NCI-H2196 treated with DMSO at 0.1 percent for 48 hours (cell line): ENCODE data around the gene TTI1.
"Not testable (repeated sequence)": the region's sequence is repeated elsewhere in the genome, so short reads cannot be mapped to it uniquely, and the experiment has no call there.

Experiments used
- DNase-seq: peaks from one replicate; lab custom pipeline; 2025; ENCODE audit not compliant: unreplicated experiment; lab: John Stamatoyannopoulos, UW

The TTI1 gene

DNA sequence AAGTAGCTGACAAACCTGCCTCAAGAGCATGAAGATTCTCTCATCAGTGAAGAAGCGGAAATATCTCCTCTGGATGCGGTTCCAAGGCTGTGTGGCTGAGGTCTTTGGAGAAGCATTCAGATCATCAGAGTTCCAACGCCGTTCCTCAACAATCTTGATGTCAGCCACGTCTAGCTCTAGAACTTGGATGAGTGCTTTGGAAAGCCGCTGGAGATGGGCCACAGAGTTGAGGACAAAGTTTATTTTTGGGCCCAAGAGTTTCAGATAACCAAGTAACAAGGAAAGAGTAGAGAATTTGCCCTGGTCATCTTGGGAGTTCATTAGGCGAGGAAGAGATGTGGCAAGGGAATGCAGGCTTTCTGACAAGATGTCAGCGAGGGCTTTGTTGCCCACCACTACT is 20.9 kb downstream of the TTI1 start:
- no peak for DNase-seq

DNA sequence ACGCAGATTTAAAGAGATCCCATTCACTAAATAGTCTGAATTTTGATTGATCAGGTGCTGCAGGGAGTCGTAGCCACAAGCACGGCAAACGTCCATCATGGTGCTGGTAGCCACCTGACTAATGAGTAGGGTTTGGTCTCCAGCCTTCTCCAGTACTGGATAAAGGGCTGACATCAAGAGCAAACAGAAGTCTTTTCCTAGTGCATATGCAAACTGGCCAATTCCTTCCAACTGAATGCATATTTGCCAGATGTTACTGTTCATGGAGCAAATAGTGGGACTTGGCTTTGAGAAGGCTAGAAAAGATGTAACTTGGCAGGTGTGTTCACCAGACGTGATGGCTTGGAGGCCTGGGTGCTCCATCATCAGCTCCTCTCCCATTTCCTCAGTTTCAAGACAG is 21.6 kb downstream of the TTI1 start:
- DNase-seq: no peak

DNA sequence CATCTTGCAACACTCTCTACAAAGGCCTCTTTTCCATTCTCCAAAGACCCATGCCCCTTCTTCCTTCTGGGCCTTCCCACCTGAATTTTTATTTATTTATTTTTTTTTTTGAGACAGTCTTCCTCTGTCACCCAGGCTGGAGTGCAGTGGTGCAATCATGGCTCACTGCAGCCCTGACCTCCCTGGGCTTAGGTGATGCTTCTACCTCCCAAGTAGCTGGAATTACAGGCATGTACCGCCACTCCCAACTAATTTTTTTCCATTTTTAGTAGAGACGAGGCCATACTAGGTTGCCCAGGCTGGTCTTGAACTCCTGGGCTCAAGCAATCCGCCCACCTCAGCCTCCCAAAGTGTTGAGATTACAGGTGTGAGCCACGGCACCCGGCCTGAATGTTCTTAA is 23.8 kb downstream of the TTI1 start:
- DNase-seq: not testable (repeated sequence)

DNA sequence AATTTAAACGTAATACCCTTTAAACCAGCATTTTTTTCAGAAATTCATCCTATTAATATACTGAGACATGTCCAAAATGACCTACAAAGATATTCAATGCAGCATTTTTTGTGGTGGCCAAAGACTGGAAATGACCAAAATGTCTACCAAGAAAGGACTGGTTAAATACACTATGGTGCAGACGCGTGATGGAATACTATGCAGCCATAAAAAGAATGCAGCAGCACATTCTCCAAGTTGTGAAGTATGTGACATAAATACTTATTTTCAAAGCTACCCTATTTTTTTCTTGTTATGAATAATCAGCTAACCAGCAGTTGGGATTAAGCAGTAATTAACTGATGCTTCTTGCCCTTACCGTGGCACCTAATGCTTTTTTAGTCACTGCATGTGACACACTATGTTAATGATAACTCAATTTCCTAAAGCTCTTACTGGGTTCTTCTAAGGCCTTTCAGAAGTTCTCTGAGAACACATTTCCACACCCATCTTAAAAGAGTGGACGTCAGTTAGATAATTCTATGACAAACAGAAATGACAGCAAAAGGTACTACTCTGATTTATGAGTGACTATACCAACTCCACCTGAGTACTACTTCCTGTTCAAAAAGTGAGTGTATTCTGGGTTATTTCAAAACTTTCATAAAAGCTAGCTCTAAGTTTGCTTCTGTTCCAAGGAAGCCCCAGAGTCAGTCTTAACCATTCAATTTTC is 24.9 kb downstream of the TTI1 start:
- DNase-seq: no peak

DNA sequence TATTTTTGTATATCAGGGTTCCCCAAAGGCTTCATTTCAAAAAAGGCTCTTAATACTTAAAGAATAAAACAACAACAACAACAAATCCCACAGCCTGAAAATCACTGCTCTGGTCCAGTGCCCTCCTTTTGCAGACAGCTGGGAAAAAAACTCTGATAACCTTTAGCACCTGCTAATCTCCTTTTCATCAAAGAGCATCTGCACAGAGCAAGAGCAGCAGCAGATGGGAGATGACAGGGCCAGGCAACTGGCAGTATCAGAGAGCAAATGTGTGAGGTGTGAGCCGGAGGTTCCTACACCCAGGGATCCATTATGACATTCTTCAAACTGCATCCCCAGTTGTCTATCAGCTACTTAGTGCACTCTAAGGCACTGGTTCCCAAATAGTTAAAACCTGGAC is 25.7 kb downstream of the TTI1 start:
- no peak for DNase-seq

DNA sequence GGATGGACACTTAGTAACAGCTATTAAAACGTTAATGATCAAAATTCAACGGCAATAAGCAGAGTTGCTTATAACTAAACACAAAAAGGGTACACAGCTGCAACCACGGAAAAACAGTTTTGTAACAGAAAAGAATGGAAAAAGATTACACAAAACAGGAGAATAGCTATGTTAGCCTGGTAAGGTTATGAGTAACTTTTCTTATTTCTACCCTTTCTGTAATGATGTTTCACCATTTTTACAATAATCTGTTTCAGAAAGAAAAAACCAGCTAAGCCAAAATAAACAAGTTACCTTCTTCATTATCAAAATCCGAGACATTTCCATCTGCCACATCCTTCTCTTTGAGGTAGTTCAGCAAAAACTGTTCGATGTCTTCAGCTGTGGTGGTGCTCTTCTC is 27.4 kb downstream of the TTI1 start:
- no peak for DNase-seq

DNA sequence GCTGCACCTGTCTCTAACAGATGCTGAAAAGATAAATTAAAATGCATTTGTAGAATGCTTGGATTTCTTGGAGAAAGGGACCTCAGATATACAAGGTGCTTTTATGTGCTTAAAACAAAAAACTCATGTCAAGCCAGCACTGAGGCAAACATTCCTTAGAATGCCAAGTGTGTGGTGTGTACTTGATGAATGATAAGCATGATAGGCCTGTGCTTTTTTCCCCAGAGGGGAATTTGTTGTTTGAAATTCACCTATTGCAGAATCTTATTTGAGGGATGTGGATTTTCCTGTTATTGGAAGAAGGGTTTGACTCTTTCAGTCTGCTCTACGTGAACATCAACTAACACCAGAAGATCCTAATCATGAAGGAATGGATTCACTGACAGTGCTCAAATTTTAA is 28.8 kb downstream of the TTI1 start:
- no peak for DNase-seq

DNA sequence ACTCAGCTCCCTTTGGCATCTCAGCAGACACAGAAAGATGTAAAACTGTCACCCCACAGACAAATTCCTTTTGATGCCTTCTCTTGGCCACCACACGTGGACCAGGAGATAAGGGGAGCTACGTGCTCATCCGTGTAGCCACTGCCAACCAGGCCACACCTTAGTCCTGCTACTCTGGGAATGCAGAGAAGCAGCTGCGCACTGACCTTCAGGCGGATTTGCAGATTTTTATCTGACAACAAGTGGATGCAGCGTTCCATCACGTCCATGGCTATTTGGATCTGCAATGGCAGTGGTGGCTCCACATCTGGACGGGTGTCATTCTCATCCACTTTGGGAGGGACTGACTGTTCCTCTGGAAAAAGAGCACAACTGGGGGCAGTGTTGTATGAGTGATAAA is 30.8 kb downstream of the TTI1 start:
- no peak for DNase-seq

DNA sequence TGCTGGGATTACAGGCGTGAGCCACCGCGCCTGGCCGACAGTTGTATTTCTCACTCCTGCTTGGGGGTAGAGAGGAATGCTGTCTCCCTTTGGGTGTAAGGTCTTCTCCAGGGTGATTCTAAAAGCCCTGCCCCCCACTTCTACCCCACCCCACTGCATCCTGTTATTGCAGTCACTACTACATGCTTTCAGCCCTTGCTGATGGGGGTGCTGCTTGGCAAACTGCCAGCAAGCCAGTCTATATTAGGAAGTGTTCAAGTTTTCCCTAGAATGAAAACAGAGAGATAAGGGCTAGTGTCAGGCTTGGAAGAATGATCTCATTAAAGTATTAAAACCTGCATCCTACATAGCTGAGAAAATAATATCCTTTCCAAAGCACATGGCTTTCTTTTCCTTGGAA is 31.3 kb downstream of the TTI1 start:
- DNase-seq: no peak

DNA sequence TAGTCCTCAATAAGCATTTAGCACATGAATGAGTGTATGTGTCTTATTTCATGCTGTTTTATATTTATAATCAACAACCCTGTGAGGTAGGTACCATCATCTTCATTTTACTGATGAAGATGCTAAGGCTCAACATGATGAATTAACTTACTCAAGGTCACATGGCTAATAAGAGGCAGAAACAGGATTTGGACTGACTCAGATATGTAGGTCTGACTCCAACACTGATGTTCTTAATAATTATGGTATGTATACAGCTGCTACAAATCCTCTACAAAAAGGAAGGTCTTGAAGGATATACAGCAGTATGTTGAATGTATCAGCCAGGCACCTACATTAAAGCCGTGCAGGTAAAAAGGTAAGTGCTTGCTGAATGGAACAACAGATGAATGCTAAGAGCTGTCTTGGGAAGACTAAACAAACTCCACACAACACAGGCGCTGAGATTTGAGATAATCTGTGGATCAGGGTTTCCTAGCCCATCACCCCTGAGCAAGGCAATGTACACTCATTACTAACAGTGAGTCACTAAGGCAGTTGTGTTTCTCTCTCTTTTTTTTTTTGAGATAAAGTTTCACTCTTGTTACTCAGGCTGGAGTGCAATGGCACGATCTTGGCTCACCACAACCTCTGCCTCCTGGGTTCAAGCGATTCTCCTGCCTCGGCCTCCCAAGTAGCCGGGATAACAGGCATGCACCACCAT is 31.9 kb downstream of the TTI1 start:
- no peak for DNase-seq

DNA sequence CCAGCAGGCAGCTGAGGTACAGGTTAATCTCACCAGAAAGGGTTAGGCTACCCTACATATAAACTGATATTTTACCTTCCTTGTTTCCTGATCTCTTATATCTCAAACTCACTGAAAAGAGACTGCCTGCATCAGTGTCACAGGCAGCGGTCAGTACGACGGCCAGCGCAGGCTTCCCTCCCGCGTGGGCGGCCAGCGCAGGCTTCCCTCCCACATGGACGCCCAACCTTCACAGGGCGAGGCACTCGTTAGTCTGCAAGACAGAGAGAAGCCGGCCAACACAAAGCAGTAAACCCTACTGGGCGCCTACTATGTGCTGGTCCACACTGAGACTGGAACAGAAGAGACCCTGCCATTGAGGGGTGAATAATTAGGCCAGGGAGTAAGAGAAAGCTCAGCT is 33.0 kb downstream of the TTI1 start:
- no peak for DNase-seq

DNA sequence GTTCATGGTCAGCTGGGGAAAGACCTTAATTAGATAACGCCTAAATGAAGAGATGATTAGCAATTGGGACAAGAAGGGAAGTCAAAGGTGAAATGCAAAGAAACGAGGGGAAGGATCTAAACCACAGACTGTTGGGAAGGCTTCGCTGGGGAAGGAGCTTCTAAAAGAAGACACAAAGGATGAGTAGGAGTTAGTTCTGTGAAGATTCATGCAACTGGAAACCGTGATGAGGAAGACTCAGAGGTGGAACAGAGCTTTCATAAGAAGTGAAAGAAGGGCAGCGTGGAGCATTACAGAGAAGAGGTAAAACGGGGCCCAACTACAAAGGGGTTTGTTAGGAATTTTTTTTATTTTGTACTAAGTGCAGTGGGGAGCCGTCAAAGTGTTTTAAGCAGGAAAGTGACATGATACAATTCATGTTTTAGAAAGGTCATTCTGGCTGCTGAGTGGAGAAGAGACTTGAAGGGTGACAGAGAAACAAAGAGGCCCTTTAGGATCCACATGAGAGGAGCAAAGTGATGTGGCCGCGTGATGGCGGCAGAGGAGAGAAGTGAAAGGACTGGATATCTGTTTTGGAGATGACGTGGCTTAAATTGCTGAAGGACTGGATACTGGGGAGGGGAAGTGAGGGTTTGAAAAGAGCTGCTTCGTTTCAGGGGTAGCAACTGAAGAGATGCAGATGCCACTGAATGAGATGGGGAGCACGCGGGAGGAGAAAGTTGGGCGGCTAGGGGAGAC is 33.6 kb downstream of the TTI1 start:
- no peak for DNase-seq

DNA sequence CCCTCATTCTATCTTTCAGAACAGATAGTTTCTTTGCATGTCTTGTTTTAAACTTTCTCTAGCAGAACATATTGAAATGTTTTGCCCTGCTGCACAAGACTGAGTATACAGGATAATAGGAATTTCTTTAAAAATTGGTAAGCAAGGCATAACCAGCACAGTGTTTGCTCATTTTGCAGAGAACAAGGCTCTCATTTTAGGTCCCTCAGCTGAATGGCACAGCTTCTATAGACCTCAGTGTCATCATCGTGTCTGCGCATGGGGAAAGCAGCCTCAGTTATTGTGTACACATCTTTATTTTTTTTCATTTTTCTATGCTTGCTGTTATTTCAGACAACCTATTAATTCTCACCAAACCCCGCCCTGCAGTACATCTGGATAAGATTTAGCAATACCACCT is 35.7 kb downstream of the TTI1 start:
- no peak for DNase-seq

DNA sequence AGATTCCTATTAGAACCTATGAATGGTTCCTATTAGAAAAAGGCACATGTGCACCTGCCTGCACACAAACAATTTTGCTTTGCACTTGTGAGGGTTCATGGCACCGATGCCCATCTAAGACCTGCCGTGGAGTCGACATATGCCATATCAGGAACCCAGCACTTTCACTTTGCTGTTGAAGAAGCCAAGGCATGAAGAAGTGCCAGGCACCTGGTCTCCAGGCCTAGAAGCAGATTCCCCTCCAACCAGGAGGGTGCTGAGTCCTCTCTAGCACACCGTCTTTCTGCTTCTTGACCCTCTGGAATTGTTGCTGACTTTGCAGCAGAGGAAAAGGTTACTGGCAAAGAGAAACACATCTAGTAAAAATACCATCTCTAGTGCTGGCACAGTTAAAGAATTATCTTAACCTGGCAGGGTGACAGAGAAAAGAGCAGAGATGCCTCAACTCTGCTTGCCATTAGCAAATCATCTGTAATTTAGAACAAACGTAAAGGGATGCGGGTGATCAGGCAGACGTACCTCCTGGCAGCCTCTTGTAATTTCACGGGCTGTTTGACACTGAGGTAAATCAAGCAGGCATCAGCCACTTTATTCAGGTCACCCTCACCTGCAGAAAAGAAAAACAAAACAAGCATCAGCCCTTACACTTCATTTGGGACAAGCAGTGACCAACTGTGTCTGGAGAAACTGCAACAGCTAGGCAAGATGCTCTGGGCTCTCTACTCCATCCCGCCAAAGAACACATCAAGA is 37.2 kb downstream of the TTI1 start:
- DNase-seq: no peak

DNA sequence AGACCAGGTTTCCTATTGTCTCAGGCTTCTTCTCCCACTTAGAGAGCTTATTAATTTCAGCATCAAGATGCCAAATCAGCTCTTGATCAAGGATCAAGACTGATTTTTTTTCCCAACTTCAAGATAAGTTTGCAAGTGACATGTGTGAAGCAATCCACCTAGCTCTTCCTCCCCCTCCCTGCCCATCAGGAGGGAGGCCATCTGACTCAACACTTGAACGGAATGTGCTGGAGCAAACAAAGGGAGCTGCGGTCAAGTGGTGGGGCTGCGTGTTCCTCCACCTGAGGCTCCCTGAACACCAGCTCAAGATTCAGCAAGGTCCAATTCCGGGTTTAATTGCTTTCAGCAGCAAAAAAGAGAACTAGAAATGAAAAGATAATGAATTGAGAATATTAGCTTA is 38.7 kb downstream of the TTI1 start:
- no peak for DNase-seq

DNA sequence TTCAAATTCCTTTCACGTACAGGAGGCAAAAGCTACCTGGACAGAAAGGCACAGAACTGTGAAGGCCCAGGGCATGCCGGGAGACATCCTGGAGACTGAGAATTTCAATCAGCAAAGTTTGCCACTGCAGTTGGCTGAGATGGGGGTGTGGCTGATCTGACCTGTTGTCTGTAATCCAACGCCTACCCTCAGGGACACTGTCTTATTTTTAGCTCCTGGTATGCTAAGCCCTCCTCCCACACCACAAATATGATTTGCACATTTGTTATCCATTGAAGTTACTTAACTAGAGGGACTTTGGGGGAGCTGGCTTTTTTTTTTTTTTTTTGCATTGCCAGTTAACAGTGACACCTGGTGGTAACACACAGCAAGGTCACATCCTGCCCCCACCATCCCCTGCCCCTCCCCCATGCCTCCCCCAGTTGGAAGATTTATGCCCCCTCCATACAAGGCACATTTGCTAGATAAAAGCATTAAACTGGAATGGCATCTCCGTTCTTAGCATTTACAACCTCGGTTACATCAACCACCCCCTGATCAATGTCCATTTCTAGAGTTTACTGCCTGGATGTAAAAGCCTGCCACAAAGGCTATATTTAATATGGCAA is 40.4 kb downstream of the TTI1 start:
- DNase-seq: no peak

DNA sequence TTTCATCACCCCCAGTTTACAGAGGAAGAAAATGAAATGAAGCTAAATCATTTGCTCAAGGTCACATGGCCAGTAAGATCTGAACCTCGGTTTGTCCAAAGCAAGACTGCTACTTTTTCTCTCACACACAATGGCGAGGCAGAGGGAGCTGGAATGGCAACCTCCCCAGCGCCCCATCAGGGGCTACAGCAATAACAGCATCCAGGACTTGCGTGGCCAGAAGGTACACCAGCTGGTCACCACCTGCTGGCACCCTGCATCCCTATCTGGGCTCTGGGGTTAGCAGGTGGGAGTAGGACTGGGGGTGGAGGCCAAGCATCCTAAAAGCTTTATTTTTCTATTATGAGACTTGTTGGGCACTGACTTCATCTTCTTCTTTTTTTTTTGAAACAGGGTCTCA is 41.3 kb downstream of the TTI1 start:
- DNase-seq: no peak

DNA sequence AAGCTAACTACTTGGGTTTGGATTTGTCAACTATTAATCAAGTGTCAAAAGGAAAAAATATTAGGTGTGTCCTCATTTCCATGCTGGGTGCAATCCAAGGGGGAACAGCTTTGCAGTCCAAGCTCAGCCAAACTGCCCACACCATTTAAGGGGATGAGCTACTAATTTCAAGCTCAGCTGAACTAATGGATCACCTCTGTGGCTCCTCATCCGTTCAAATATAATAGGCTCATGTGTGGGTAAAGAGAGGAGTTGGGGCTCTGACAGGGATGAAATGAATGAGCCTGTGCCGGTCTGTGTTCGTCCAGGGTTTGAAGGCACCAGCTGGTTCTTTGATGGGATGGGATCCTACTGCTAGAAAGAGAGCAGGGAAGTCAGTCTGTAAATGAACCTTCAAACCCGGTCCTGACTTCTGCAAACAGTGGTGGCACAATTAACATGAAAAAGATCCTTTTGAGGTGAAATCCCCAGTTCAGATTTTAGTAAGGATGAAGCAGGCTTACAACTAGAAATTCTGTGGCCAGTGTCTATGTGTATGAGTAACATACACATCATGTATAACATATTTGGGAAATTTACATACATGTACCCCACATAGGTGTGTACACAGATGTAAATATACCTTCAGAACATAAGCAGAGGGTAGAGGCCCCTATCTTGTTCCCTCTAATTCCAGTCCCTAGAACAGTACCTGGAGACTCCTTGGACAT is 41.9 kb downstream of the TTI1 start:
- DNase-seq: no peak

DNA sequence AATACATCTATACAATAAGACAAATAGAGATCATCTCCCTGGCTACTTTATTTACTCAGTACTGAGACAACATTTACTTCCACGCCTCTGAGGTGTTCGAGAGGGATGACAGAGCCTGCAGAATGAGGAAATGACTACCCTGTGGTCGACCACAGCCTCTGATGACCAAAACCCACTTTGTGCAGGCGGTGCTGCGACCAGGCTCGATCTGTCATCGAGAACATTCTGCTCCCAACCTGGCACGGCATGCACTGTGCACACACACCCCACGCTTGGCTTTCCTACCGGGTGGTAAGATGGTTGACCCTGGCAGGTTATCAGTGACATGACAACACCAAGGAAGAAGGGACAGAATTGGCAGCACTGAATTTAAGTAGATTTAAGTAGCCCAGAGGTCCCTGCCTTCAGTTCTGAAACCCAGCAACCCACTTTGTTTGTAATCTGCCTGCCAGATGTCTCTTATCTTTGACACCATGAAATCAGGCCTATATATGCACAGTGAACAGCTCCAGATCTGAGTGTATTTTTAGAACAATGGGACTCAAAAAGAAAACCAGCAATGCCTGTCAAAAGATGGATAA is 42.6 kb downstream of the TTI1 start:
- DNase-seq: no peak

DNA sequence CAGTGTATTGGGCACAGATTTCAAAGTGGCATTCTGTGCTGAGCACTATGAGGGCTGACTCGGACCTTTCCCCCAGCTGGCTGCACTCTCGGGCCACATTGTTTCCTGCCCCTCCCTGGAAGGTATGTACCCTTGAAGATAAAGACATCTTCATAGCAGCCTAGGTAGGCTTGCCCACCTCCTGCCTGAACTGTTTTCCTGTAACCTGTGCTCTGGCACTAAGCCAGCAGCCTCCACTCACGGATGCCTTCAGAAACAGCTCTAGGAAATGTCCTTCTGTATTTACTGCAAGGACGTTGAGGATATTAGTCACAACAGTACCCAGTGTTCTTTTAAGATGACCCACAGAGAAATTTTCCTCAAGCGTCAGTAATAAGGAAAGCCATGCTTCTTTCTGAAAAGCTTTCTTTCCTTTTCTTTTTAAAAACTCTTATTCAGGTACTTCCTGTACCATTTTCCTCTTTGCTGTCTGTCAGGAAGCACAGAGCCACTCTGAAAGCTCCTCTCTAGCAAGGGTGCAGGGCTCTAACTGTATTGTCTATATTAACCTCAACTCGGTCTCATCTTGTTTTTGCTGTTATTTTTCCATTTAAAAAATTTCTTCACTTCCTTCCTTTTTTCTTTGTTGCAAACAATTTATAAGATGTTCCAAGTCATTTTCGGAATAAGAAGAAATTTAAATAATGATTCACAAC is 43.5 kb downstream of the TTI1 start:
- DNase-seq: no peak
